Endothelial cell of umbilical vein (primary cell): ENCODE measurements around the gene KCNMA1. TPM values are rescaled to one million over a fixed set of nuclear protein-coding genes. Genes with fewer than 3 reads are reported as not detected.

ENCODE experiments used
- BruUV-seq: library from RNA; stranded (reverse); fragments of 400-500 nt; replicated peaks from 2 replicates; lab custom pipeline; 2021; lab: Mats Ljungman, UMichigan
- CTCF ChIA-PET: fragments of 300-600, 350-600 bp; sonication (Branson Sonifier 250); formaldehyde crosslinking; loops from one replicate; lab custom pipeline; 2021; ENCODE audit warnings: antibody characterized with exemption, inconsistent platforms; lab: Charles Lee
- POLR2A ChIA-PET: fragments of 300-600, 350-600 bp; sonication (Branson Sonifier 250); formaldehyde crosslinking; loops from one replicate; lab custom pipeline; 2021; ENCODE audit warnings: antibody characterized with exemption, inconsistent platforms; lab: Charles Lee
- DNase-seq: peaks from one replicate; pipeline ENCODE4 v3.0.0-alpha.2; 2011; ENCODE audit warnings: low read depth, low spot score
- FAIRE-seq: peaks from 2 replicates; lab custom pipeline; 2011; peaks lifted over from hg19 to GRCh38; lab: Jason Lieb, UNC
- H2AFZ ChIP-seq: 2 replicates; pipeline ENCODE4 v1.6.0; 2012; ENCODE audit warnings: low read depth, low read length, control low read depth, inconsistent platforms
- H3K27ac ChIP-seq: 2 replicates; pipeline ENCODE4 v1.5.1; 2011; ENCODE audit warnings: low read depth, mild to moderate bottlenecking, control low read depth, low read length, moderate library complexity; ENCODE audit not compliant: insufficient read depth
- H3K27me3 ChIP-seq, 2 experiments: 2 replicates each; pipeline versions ENCODE4 v1.6.0 to v1.6.1; 2011; ENCODE audit warnings: low read length in 2 of 2, mixed read lengths in 1 of 2; ENCODE audit not compliant: control insufficient read depth in 2 of 2, insufficient read depth in 2 of 2
- H3K36me3 ChIP-seq, 2 experiments: 2 replicates in 1 of 2; 3 replicates in 1 of 2; pipeline ENCODE4 v1.5.1; 2011; ENCODE audit warnings: low read length in 2 of 2, mild to moderate bottlenecking in 1 of 2, moderate library complexity in 1 of 2; ENCODE audit not compliant: control insufficient read depth in 2 of 2, insufficient read depth in 2 of 2; ENCODE audit errors: extremely low read depth in 1 of 2
- H3K4me1 ChIP-seq: 3 replicates; pipeline ENCODE4 v1.5.1; 2011; ENCODE audit warnings: mild to moderate bottlenecking, low read length; ENCODE audit not compliant: control insufficient read depth, insufficient read depth; ENCODE audit errors: extremely low read depth
- H3K4me2 ChIP-seq: 2 replicates; pipeline ENCODE4 v1.6.1; 2011; ENCODE audit warnings: low read length, control low read depth, mixed read lengths; ENCODE audit not compliant: insufficient read depth
- H3K4me3 ChIP-seq, 3 experiments: fragments of 200-600 bp in 1 of 3; sonication (generic), shearing (Covaris generic) in 1 of 3; replicated peaks in 1 of 3; 2 replicates each; pipeline ENCODE4 v1.5.1; 2011 to 2016; ENCODE audit warnings: control low read depth in 3 of 3, low read length in 3 of 3, mild to moderate bottlenecking in 2 of 3, inconsistent platforms in 1 of 3, low read depth in 1 of 3, moderate library complexity in 1 of 3; ENCODE audit not compliant: insufficient read depth in 1 of 3
- H3K79me2 ChIP-seq: 2 replicates; pipeline ENCODE4 v1.6.0; 2012; ENCODE audit warnings: low read length, inconsistent platforms; ENCODE audit not compliant: control insufficient read depth, insufficient read depth
- H3K9ac ChIP-seq: replicated peaks from 2 replicates; pipeline ENCODE3; 2011; ENCODE audit warnings: low read length, control low read depth; ENCODE audit not compliant: insufficient read depth; ENCODE audit errors: extremely low read depth
- H3K9me1 ChIP-seq: replicated peaks from 3 replicates; pipeline ENCODE4 v1.6.0; 2011; ENCODE audit warnings: mild to moderate bottlenecking, low read length; ENCODE audit not compliant: control insufficient read depth, insufficient read depth; ENCODE audit errors: extremely low read depth
- H3K9me3 ChIP-seq: replicated peaks from 2 replicates; pipeline ENCODE4 v1.5.1; 2012; ENCODE audit warnings: low read length, inconsistent platforms; ENCODE audit not compliant: control insufficient read depth, insufficient read depth
- H4K20me1 ChIP-seq: replicated peaks from 2 replicates; pipeline ENCODE3; 2011; ENCODE audit warnings: mild to moderate bottlenecking, low read length; ENCODE audit not compliant: control insufficient read depth, insufficient read depth; ENCODE audit errors: extremely low read depth
- EZH2 ChIP-seq: IDR thresholded peaks from 2 replicates; pipeline ENCODE4 v1.6.1; 2012; ENCODE audit warnings: borderline replicate concordance, low read depth, mild to moderate bottlenecking, moderate library complexity, low read length, inconsistent platforms; ENCODE audit not compliant: severe bottlenecking
- FOS ChIP-seq: IDR thresholded peaks from 2 replicates; pipeline ENCODE4 v1.6.1; 2011; ENCODE audit warnings: mild to moderate bottlenecking, low read length, moderate library complexity, borderline replicate concordance; ENCODE audit not compliant: insufficient read depth
- GATA2 ChIP-seq: IDR thresholded peaks from 2 replicates; pipeline ENCODE4 v1.7.0; 2011; ENCODE audit warnings: low read depth, mild to moderate bottlenecking, moderate library complexity, mixed read lengths, low read length; ENCODE audit not compliant: insufficient read length, insufficient read depth
- JUN ChIP-seq: IDR thresholded peaks from 2 replicates; pipeline ENCODE4 v1.6.1; 2011; ENCODE audit warnings: borderline replicate concordance, low read depth; ENCODE audit not compliant: insufficient read length, insufficient read depth
- MYC ChIP-seq: IDR thresholded peaks from one replicate; pipeline ENCODE4 v1.6.1; 2011; ENCODE audit warnings: mild to moderate bottlenecking, low read depth, low read length
- POLR2A ChIP-seq: IDR thresholded peaks from 2 replicates; pipeline ENCODE4 v1.6.1; 2012; ENCODE audit warnings: low read depth, mild to moderate bottlenecking, control low read depth, low read length
- POLR2AphosphoS5 ChIP-seq: IDR thresholded peaks from 2 replicates; pipeline ENCODE4 v1.6.1; 2012; ENCODE audit warnings: low read depth, mild to moderate bottlenecking, control low read depth, low read length, moderate library complexity; ENCODE audit not compliant: insufficient read depth
- dilution Hi-C: fragments of 300-500 bp; cut with MboI; formaldehyde crosslinking; loops from one replicate; pipeline ENCODE4 v1.15.0; 2019; ENCODE audit warnings: low sequenced_read_pairs; ENCODE audit not compliant: extremely low pct_ligation_motif_present
- intact Hi-C: fragments of 100-400 bp; cut with micrococcal nuclease; formaldehyde crosslinking; loops from one replicate; pipeline ENCODE4 v1.10.0; 2022
- polyA plus RNA-seq, 4 experiments: library from polyadenylated mRNA; depleted of rRNA in 3 of 4; stranded (reverse) in 3 of 4; unstranded in 1 of 4; fragments of >200 nt; gene quantifications; 2 replicates each; pipeline versions ENCODE4 v1.2.1 to v1.2.3, GENCODE V29; 2011 to 2012; ENCODE audit warnings: missing spikeins in 1 of 4
- total RNA-seq: library from RNA; stranded (reverse); gene quantifications from 2 replicates; pipeline ENCODE4 v1.2.3, GENCODE V29; 2021
- TF ChIP-seq, protein P1 (sequence below), 2 donors: IDR thresholded peaks; 1 replicate in 1 of 2; 2 replicates in 1 of 2; pipeline ENCODE4 v1.5.1; 2011; ENCODE audit warnings: low read length in 2 of 2, mild to moderate bottlenecking in 2 of 2, moderate library complexity in 2 of 2, control low read depth in 1 of 2, inconsistent platforms in 1 of 2, low read depth in 1 of 2; ENCODE audit not compliant: insufficient read depth in 1 of 2; ENCODE audit errors: extremely low read depth in 1 of 2
- TF ChIP-seq, protein P2 (sequence below): IDR thresholded peaks from 2 replicates; pipeline ENCODE4 v1.6.1; 2011; ENCODE audit not compliant: insufficient read depth, insufficient read length

The KCNMA1 gene
- total and polyA plus RNA-seq, 2 donors (not counting 3 experiments of a cell fraction or from before 2014, with no cell fraction given): 0.10 to 0.82 TPM

DNA sequence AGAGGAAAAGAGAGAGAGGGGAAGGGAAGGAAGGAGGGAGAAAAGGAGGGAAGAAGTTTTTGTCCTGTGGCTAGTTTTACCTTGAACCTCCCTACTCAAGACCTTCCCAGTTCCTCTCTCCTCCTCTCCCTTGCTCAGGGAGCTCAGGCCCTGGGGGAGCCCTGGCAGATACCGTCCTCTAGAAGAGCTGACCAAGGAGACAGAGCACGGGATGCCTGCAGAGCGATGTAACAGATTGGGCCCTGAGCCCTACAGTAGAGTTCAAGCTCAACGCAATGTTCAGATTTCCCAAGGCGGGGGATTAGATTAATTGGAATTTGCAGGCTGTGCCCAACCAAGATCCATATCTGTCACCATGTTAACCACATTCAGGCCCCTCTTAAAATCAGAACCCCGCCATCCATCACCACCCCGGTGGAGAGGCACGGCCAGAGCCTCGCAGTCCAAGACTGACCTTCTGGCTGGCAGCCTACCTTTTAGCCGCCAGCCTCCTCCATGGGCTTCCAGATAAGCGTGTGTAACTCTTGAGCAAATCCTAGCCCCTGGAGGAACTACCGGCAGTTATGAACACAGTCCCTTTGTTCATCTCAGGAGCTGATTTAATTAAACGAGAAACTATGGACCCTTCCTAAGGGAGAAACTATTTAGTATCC lies 70.6 kb downstream of the KCNMA1 start:
- POLR2A ChIA-PET: no interaction called here
- CTCF ChIA-PET: no interaction called here

More for the DNA sequence above, 70.6 kb downstream of the KCNMA1 start:
- Histone ChIP-seq H4K20me1 (no peaks in the 10 kb centered on the region), H3K9ac (no peak overlapping the region), H3K36me3 (no peaks in the 10 kb centered on the region), H3K4me1 (no peaks in the 10 kb centered on the region), H3K27me3 (no peaks in the 10 kb centered on the region), H2AFZ (no peak overlapping the region), H3K27ac (no peak overlapping the region), H3K9me3 (no peaks in the 10 kb centered on the region), H3K4me2 (no peak overlapping the region), H3K9me1 (no peaks in the 10 kb centered on the region), H3K4me3 (no peak overlapping the region), H3K79me2 (no peaks in the 10 kb centered on the region)
- dilution Hi-C loops (no loop called here), intact Hi-C loops (no loop called here)
- TF ChIP-seq GATA2 (no peak), MYC (no peak), EZH2 (no peak), POLR2AphosphoS5 (no peak), FOS (no peak), JUN (no peak), POLR2A (no peak)
- TF ChIP-seq, protein P1, sequence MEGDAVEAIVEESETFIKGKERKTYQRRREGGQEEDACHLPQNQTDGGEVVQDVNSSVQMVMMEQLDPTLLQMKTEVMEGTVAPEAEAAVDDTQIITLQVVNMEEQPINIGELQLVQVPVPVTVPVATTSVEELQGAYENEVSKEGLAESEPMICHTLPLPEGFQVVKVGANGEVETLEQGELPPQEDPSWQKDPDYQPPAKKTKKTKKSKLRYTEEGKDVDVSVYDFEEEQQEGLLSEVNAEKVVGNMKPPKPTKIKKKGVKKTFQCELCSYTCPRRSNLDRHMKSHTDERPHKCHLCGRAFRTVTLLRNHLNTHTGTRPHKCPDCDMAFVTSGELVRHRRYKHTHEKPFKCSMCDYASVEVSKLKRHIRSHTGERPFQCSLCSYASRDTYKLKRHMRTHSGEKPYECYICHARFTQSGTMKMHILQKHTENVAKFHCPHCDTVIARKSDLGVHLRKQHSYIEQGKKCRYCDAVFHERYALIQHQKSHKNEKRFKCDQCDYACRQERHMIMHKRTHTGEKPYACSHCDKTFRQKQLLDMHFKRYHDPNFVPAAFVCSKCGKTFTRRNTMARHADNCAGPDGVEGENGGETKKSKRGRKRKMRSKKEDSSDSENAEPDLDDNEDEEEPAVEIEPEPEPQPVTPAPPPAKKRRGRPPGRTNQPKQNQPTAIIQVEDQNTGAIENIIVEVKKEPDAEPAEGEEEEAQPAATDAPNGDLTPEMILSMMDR (IDR thresholded peaks at IDR 0.05; ENCODE audit: extremely low read depth in 1 of 2, insufficient read depth in 1 of 2, low read depth in 1 of 2, low read length in 2 of 2): no peak
- TF ChIP-seq, protein P2, sequence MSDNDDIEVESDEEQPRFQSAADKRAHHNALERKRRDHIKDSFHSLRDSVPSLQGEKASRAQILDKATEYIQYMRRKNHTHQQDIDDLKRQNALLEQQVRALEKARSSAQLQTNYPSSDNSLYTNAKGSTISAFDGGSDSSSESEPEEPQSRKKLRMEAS: no peak
- FAIRE-seq (no peak), DNase-seq (no peak)
- BruUV-seq: no TSS peak
